HG02970 (cell line): ENCODE measurements around the gene N4BP2L1.
A peak's percentile ranks its signal among the peaks of the same experiment; 100 is the strongest.

Experiments
- ATAC-seq: cut with Tn5 transposase; IDR thresholded peaks from one replicate; pipeline ENCODE4 v1.9.1; 2021; ENCODE audit warnings: mild to moderate bottlenecking, moderate library complexity, moderate number of reproducible peaks; ENCODE audit not compliant: unreplicated experiment, low FRiP score

N4BP2L1 gene

DNA sequence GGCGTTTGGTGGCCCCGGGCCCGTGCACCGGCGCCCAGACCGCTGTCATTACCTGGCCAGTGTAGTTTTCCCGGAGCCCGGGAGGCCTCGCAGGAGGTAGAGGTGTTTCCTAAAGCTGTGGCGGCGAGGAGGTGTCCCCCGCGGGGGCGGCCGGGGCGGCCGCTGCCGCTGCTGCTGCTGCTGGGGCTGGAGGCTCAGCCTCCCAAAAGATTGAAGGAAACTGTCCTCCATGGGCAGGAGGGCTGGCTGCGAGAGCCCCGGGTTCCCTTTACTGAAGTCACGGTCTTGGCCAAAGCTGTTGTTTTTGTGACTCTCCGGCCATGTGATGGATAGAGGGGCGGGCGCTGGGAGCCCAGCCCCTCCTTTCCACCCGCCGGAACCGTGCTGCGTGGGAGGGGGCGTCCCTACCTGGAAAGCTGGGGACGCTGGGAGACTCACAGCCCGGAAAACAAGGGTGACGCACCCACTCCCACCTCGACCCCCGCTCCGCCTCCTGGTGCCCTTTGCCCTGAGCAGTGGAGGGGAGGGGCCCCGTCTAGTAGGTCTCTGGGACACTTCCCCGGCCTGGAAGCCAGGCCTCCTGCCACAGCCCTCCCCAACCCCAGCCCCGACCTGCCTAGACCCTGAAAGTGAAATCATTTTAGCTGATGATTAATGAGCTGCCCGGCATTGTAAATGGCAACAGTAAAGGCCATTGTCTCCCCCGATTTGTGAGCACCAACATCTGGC is at the start of gene N4BP2L1:
N4BP2L1 (minus strand) TSS at position 279 of the 729 bp plus-strand sequence; CDS start at position 231, 48 bp downstream.
- ATAC-seq, result peak; percentile 74

DNA sequence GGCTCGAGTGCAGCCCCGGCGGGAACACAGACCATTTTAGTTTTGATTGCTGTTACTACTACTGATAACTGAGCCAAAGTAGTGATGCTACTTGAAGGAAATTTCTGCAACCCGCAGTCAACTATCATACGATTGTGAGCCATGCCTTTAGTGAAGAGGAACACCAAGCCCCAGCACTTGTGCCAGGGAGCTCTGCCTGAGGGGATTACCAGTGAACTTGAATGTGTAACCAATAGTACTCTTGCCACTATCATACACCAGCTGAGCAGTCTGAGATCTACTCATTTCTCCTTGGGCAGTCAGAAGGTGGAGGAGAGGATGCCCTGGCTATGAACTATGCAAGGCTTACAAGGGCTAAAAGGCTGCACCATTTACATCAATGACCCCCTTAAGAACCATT is 49.0 kb upstream of the N4BP2L1 start:
- ATAC-seq, result no peak

DNA sequence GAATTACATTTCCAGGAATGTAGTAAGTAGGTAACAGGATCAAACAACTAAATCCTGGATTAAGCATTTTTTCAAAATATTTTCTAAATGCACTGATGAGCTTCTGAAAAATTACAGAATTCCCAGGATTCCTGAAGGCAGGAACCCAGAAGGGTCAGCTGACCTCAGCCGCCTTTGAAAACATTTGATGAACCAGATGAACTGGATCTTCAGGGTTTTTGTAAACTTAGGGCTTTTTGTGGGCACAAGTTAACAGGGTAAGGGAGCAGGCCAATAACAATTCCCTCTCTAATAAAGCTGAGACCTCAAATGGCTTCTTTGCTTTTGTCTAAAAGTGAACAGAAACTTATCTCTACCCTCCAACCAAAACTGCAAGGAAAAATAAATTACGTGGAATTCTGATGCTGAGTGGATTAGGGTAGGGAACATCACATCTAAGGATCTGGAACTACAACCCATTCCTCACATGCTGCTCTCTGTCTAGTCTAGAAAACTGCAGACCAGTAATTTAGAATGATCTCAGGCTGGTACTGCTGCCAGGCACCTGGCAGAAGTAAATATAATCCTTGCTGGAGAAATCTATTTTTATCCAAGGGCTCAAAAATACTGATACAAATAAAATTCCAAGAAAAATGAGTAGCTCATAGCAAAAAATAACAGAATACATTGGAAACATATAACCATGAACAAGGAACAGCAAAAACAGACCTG is 48.2 kb upstream of the N4BP2L1 start:
- no peak for ATAC-seq

DNA sequence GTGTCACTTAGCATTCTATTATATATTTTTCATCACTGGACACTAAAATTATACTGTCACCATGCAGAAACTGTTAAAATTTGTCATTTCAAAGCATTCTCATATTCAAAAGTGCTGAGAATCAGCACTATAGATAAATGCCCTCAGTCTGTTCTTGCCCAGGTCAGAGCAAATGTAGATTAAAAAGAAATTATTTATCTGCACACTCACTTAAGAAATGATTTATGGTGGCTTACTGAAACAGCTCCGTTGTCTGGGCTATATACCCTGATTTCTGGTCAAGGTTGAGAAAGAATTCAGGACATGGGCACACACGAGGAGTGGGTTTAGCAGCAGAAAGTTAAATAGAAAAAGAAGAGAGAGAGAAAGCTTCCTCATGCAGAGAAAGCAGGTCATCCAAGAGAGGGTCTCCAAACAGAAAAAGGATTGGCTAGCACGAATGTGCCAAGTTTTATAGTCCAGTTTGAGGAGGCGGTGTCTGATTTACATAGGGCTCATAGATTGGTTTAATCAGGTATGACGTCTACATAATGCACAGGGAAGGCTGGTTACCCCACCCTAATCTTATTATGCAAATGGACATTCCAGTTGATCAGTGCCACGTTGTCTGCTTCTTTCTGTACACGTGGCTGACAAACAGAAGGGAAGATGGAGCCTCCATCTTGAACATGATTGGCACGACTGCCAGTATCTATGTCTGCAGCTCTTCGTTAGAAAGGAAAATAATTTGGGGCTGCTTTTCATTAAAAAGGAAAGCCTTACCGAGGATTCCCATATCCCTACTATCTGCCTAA is 47.3 kb upstream of the N4BP2L1 start:
- ATAC-seq, result no peak

DNA sequence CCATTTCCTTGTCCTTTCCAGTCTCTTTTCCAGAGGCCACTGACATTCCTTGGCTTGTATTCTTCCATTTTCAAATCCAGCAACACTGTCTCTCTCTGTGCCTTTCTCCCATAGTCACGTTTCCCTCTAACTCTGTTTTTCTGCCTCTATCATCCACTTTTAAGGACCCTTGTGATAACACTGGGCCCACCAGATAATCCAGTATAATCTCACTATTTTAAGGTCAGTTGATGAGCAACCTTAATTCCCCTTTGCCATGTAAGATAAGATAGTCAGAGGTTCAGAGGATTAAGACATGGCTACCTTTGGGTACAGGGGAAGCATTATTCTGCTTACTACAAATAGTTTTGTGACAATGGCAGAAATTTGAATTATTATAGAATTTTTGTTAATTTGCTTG is 45.7 kb upstream of the N4BP2L1 start:
- no peak for ATAC-seq

DNA sequence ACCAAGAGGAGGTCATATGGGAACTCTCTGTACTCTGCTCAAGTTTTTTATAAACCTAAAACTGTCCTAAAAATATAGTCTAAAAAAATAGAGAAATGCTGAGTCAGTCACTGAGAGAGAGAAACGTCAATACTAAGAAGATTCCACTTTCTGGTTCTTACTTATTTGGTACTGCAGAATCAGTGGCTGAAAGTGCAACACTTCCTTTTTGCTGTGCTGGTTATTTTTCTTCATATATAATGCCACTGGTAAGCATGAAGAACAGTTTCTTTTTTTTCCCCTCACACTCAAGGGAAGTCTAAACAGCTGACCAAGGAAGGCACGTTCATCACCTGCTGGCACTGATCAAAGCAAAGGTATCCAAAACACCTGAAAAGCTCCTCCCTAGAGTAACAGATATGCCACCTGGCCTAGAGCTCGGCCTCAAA is 44.3 kb upstream of the N4BP2L1 start:
- no peak for ATAC-seq

DNA sequence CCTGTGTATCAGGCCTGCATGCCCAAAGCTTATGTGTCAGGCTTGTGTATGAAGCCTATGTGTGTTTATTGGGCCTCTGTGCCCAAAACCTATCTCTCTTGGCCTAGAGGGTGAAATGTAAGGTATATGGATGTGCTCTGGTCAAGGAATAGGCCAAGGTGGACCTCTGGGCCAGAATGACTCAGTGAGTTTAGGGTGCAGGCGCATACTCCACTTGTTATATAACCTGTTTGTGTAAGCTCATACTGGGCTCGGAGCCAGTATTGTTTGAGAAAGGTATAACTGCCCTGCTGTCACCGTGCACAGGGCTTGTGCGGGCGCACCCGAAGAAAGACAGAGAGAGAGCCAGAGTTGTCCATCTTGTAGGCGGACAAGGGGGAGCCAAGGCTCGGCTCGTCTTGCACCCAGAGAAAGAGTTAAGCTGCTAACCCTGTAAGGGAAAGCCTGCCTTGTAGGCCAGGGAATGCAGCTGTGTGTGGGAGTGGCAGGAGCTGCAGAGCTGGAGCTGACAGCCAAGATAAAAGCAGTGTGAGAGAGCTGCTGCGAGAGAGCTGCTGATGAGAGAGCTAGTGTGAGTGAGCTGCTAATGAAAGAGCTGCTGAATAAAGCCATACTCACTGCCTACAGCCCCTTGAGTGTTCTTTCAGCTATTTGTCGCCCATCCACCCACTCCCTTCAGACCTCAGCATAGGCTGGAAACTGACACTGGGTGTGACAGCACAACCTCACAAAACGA is 43.4 kb upstream of the N4BP2L1 start:
- ATAC-seq, result no peak

DNA sequence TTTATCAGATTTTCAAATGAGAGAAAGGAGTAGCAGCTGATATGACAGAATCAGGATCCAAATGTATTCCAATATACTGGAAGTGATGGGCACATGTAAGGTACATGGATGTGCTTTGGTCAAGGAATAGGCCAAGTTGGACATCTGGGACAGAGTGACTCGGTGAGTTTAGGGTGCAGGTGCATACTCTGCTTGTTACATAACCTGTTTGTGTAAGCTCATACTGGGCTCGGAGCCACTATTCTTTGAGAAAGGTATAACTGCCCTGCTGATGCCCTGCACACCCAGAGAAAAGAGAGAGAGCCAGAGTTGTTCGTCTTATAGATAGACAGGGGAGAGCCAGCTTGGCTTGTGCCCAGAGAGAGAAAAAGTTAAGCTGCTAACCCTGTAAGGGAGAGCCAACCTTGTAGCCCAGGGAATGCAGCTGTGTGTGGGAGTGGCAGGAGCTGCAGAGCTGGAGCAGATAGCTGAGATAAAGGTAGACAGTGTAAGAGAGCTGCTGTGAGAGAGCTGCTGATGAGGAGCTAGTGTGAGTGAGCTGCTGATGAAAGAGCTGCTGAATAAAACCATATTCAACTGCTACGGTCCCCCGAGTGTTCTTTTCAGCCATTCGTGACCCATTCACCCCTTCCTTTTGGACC is 40.7 kb upstream of the N4BP2L1 start:
- ATAC-seq, result no peak

DNA sequence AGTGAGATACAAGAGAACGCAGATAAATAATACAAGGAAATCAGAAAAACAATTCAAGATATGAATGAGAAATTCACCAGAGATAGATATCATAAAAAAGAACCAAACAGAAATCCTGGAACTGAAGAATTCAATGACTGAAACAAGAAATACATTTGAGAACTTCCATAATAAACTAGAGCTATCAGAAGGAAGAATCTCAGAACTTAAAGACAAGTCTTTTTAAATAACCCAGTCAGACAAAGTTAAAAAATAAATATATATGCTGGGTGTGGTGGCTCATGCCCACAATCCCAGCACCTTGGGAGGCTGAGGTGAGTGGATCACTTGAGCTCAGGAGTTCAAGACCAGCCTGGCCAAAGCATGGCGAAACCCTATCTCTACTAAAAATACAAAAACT is 28.7 kb upstream of the N4BP2L1 start:
- ATAC-seq, result no peak

DNA sequence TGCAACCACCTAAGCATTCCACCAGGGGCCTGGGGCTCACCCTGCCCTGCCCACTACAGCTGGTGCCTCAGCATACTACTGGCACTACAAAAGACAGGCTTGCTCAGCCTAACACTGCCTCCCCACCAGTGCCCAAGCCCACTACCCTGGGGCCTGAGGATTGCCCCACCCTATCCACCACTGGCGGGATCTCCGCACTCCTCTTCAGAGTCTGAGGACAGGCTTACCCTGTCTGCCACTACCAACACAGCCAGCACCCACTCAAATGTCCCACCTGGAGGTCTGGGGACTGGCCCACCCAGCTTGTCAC is 27.6 kb upstream of the N4BP2L1 start:
- ATAC-seq, result no peak

DNA sequence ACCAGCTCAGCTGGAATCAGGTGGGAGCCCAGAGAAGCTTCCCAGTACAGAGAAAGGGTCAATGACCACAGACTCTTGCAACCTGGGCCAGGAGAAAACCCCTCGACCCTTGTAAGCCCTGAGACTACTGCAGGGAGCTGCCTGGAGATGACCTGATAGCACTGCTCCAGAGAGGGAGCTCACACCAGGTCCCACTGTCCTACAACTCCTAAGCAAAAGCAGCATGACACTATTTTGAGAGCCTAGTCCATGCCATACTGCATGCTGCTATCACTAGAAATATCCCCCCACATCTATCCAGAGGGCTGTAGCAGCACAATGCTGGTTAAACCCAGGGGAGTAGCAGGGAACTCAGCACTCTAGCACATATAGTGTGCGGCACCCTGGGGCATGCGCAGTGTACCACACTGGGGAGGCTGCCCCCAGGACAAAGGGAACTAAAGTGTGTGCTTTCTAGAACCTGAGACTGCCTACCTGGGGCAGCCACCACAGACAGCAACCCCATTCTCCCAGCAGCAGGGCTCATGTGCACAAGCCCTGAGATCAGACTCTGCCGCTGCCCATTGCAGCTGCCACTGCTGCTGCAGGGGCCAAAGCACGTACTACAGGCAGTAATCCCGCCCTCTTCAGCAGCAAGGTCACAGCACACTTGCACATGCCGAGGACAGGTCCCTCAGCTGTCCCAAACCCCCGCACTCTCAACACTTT is 27.1 kb upstream of the N4BP2L1 start:
- no peak for ATAC-seq

DNA sequence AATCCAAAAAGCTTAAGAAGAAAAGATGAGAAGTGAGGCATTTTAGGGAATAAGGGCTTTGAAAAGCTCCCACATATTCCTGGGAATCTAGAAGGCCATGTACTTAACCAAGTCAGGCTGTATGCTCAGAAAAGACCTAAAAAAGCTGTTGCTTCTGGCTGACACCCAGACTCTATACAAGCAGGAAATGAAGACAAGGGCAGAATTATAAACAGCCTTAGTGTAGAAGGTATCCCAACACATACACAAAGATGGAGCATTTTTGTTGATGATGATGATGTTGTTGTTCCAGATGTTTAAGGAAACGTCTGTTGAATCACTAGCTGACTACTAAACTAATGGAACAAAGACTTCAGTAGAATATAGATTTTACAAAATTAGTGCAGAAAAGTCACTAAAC is 26.1 kb upstream of the N4BP2L1 start:
- ATAC-seq, result no peak

DNA sequence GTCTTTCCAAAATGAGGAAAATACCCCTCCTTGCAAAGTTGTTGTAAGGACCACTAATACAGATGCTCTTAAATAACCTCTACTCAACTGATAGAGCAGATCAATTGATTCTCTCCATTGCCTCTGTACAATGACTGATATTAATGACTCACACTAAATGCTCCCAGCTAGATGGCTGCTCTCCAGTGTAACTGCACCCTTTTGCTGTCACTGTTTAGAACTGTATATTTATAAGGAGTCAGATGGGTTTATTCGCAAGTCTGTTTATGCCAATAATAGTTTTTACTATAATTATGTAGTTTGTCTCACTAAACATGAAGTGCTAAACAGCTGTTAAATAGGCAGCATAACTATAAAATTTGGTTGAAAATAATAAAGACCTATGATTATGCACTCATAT is 21.0 kb upstream of the N4BP2L1 start:
- ATAC-seq, result no peak

DNA sequence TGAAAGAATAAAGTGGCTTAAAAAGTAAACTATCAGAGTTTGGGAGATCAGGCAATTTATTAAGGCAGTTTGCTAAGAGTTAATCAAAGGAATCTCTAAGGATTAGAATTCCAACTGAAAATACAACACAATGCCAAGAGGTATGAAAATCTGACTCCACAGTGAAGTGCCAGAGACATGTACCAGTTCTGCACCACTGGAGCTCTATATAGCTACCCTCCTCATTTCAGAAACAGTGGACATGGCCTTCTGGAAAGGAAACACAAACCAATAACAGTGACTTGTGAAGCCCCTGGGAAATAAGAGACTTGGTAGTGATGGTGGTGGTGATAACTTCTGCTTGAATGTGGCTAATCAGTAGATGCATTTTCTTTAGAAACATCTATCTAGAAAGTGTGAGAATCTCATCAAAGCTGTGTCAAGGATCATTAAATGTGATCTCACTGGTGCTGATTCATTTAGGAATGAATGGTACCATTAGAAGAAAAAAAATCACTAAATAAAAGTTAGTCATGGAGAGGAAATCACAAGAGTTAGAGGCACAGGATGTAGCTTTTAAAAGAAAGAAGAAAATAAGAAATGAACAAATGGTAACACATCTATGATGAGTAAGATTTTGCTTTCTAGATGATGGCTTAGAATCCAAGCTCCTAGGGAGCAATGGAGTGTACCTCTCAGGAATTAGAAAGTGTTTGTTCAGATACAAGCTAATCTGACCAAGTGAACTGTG is 20.1 kb upstream of the N4BP2L1 start:
- ATAC-seq, result no peak

DNA sequence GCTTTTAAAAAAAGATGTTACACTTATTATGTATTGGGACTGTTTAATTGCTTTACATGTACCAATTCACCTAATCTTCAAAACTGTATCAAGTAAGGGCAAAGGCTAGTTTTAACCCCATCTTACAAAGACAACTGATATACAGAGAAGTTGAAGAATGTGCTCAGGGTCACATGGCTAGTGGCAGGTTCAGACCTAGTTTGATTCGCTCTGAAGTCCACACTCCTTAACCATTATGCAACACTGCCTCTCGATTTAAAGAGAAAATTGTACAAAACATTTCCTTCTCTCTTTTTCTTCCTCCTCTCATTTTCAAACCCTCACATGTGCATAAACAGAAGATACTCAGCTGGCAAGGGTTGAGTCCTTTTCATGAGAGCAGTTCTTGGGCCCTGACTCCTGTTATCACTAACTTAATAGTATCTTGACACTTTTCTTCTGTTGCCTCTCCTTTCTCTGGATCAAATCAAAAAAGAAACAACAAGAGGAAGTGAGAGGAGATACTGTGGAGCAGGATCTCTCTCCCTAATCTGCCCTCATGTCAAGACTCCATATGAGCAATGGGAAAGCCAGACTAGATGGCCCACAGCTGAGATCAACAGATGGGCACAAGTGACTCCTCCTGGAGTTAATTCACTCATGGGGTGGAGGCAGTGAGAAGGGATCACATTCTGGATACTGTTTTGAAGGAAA is 19.0 kb upstream of the N4BP2L1 start:
- ATAC-seq, result no peak

DNA sequence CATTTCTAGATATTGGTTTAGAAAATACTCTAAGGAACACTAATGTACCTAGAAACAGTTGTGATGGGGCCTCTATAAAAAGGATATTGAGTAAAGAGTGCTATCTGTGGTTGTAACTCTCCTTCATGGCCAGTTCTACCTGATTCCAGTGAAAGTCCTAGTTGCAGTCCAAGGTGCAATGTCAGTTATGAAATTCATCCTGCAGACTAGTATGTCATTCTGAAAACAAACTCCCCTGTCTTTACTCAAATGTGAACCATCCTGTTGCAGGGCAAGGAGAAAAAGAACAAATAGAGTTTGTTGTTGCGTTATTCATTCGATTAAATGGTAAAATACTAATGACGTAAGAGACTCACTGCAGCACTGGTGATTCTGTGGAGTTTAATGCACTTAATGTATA is 18.3 kb upstream of the N4BP2L1 start:
- ATAC-seq, result no peak

DNA sequence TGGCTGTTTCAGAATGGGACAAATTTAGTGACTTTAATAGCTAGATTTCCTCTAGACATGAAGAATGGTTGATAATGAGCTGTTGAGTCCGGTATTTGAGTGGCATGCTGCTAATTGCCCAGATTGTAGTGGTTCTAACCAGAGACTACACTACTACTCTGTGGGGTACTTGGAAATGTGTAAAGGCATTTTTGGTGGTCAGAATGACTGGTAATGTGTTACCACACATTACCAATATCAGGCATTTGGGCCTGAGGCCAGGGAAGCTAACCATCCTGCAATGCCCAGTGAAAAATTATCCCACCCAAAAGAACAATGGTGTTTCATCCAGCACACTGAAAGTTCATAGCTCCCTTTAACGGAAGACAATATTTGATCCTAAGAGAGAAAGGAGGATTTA is 17.5 kb upstream of the N4BP2L1 start:
- ATAC-seq, result no peak

DNA sequence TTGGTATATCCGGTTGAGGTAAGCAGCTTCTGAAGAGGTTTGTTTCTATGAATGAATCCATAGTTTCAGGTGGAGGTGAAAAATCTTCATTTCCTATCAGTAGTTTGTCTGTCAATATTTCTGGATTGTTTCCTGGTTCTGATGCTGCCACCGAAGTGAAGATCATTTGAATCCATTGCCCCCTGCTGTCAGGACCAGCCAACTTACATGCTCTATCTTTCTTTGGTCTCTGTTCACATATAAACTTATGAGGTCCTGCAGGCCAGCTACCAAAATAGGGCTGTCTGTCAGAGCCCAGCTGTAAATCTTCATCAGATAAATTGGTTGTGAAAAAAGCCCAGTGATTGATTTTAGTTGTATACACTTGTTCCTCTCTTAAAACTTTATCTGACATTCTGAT is 15.2 kb upstream of the N4BP2L1 start:
- ATAC-seq, result no peak

DNA sequence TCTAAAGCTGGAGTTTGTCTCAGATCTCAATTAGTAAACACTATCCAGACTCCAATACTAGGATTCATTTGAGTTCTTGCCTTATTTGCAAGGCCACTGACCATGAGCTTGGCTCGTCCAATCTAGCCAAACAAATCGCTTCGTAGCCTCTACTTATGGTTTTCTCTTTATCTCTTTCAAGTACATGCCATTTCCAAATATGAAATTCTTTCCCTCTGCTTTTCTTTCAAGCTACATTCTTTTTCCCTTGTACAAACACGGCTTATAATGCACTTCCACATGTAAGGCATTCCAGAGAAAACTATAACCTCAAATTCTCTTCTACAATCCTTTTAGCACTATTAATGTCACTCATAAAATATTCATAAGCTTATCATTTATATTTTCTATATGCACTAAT is 10.9 kb upstream of the N4BP2L1 start:
- ATAC-seq, result no peak
